GM18519 (cell line): Measurements from ENCODE around the gene FOXP1.

Experiments
- ATAC-seq: cut with Tn5 transposase; IDR thresholded peaks from one replicate; pipeline ENCODE4 v1.9.1; 2021; ENCODE audit warnings: mild to moderate bottlenecking, moderate library complexity; ENCODE audit not compliant: unreplicated experiment, low FRiP score

The FOXP1 gene

GRCh38 chr3:71062037-71062932, 521.2 kb downstream of the FOXP1 start:
- no peak for ATAC-seq

- no peak for ATAC-seq
Observed at GRCh38 chr3:71061581-71061980, 521.9 kb downstream of the FOXP1 start.

GRCh38 chr3:71061037-71061436, 522.5 kb downstream of the FOXP1 start:
- ATAC-seq = no peak

- ATAC-seq = no peak
Observed at GRCh38 chr3:71060536-71060935, 523.0 kb downstream of the FOXP1 start.

- ATAC-seq = no peak
Observed at GRCh38 chr3:71057526-71057894, 526.0 kb downstream of the FOXP1 start.

- no peak for ATAC-seq
Observed at GRCh38 chr3:71056327-71056726, 527.2 kb downstream of the FOXP1 start.

- ATAC-seq = no peak
Observed at GRCh38 chr3:71055257-71056001, 528.1 kb downstream of the FOXP1 start.

- no peak for ATAC-seq
Observed at GRCh38 chr3:71054312-71054711, 529.2 kb downstream of the FOXP1 start.

GRCh38 chr3:71053495-71053894, 530.0 kb downstream of the FOXP1 start:
- no peak for ATAC-seq

- no peak for ATAC-seq
Observed at GRCh38 chr3:71052716-71053115, 530.8 kb downstream of the FOXP1 start.

- ATAC-seq = no peak
Observed at GRCh38 chr3:71051893-71052687, 531.4 kb downstream of the FOXP1 start.

- ATAC-seq = no peak
Observed at GRCh38 chr3:71051259-71051595, 532.3 kb downstream of the FOXP1 start.

DNA sequence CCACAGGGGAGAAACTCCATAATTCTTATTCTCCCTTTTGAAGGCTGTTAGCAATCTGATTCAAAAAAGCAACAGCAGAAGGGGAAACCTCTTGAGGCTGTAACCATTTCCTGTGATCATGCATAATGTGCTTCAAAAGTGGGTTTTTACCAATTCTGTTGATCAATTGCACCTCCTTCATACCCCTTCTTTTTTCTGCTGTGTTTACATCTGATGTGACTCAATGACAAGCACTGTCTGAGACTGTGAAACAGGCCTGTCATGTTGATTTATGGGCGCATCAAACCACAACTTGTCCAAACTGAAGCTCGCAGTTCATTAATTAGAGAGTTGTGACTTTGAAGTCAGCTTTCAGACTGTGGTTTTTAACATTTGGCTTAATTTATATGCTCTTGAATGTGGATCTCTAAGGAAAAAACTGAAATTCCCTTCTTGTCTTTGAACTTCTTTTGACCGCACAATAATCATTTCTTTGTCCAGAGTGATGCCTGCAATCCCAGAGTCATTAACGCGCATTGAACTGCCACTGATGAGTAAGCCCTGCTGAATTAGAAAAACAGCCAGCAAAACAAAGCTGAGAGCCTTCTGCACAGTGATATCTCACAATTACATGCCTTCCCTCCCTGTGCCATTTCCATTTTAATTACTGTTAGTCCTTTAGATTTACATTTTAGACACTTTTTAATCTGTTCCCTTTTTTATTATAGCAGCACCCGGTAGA, 532.8 kb downstream of the FOXP1 start:
- ATAC-seq = no peak

DNA sequence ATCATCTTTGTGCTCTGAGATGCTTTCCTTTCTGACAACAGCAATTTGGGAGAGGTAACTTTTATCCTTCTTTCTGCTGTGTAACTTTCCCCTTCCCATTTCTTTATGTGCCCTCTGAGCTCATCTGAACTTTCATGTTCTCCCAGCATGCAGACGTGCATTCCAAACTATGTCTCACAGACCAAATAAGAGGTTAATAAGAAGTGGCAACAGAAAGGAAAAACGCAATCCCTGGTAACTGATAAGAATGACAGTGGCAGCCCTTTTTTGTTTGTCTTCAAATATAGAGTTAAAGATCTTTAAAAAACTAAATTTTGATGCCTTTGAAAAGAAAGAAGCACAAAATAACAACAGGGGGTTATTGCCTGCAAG, 533.4 kb downstream of the FOXP1 start:
- ATAC-seq = no peak

DNA sequence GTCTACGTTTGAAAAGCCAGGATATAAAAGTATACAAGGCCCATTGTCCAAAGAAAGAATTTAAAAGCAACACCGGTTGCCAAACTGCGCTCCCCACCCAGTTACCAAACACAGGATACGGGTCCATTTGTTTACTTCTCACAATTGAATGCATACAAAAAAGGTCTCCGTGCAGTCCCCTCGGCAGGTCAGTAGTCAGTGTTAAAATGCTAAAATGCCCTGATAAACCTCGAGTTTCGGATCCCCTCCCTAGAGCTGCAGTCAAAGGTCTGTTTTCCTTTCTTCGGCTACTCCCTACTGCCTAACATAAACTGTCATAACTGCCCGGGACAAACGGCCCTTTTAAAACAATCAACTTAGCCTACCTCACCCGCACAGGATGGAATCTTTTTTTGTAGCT, 534.6 kb downstream of the FOXP1 start:
- no peak for ATAC-seq

DNA sequence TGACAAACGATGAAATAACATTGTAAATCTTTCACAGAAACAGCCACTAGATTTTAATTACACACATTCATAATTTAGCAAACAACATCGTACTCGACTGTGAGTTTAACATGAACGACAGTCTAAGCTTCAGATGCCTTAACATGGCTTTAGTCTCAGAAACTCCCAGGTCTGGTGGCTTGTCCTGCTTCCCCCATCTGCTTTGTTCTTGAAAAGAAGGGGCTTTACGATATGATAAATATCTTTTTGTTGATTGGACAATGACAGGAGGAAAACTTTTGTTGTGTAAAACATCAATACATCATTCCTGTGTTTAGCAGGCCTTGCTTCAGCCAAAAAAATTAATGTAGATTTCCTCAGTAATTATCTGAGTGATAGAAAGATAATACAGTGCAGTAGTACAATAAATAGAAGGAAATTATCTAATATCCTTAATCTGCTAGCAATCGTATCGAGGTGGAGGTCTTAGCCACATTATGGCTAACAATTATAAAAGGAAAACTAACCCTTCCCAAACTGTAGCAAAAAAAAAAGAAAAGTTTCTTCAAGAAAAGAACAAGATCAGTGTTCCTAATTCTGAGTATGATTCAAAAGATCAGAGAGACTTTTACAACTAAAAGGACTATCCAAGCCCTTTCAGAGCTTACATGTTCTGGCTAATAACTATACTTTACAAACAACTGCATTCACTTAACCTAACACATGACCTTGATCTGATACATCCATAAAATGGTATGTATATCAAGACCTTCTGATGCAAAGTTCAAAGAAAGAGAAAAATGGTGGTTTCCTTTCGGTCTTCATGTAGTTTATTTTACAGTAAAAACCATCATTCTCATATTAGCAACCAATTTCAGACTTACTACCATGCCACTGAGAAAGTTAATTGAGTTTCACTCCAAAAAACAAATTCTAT, 535.7 kb downstream of the FOXP1 start:
- no peak for ATAC-seq

DNA sequence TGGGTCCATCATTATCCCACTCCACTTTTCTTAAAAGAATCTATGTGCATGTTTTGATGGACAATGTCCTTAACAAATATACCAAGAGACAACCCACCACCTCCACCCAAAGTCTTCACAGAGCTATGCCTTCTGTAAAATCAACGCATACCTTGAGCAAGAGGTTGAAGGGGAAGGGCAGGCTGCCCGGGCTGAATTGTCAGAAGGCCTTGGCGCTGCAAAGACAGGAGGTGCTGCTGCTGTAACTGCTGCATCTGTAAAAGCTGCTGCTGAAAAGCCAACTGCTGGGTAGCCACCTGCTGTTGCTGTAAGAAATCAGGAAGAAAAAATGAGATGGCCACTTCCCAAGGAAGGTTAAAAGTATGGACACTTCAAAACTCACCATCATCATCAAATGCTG, 536.7 kb downstream of the FOXP1 start:
- ATAC-seq = no peak

GRCh38 chr3:71045917-71046282, 537.6 kb downstream of the FOXP1 start:
- no peak for ATAC-seq

DNA sequence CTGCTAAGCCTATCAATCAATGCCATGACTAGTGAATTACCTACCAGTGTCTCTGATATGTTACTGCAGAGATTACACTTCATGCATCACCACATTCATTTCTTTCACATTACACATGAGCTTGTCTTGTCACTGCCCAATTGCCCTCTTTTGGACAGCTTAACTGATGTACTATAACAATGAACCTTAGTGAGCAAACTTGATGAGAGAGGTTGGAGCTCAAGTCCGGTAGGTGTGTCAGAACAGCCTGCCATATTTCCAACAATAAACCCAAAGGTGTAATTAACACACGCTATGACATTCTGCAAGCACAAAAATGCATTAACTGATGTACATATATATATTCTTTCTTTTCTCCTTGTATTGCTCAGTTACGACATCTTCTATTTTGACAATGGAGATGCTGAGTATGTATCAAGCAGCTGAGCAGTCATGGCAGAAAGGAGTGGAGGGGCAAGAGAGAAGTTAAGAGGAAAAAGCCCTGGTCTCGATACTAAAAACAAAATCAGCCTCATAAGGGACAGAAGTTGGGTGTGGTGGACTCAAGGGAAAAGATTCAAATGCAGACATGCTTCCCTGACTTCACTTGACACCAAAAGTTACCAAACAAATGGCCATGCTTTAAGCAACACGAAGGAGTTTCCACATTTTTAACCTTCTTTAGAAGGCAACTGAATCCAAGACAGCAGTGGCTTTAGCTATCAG, 538.2 kb downstream of the FOXP1 start:
- ATAC-seq = no peak
